ENCODE results near the gene WBP1. TPM values are rescaled to one million over a fixed set of nuclear protein-coding genes. Genes with fewer than 3 reads are reported as not detected.

The WBP1 gene
- total RNA-seq, 1 experiment from 2014 or later = 45.7 TPM

DNA sequence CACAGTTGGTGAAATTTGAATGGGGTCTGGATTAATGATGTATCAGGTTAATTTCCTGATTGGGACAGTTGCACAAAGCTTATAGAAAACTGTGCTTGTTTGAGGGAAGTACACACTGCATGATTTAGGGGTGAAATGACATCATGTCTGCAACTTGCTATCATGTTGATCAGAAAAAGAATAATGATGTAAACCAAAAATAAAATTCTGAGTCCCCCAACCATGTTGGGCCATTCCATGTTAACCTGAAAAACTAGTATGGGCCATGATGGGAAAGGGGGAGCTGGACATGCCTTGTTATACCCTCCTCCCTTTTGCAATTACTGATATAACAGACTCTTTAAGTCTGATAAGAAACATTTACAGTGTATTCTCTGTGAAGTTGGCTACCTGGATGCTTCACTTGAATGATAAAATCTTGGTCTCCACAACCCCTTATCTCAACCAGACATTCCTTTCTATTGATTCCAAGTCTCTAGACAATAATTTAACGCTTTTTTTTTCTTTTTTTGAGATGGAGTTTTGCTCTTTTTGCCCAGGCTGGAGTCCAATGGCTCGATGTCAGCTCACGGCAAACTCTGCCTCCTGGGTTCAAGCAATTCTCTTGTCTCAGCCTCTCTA is 7.6 kb upstream of the WBP1 start:
- intact Hi-C loops (cut with micrococcal nuclease) = no loop called here
- no peak overlapping the region for H3K27ac Mint-ChIP-seq (ENCODE audit: low read depth, unreplicated experiment)
- no peak overlapping the region for H3K4me3 Mint-ChIP-seq (ENCODE audit: unreplicated experiment)

GRCh38 chr2:74454654-74455511 is 3.4 kb upstream of the WBP1 start, which contains the start of gene INO80B:
TSS of gene INO80B (plus strand) at chr2:74455087. CDS start at chr2:74455117, 30 bp downstream.
- intact Hi-C loops (cut with micrococcal nuclease) = loop anchor here (1.0 to 2.0 kb wide), 2 partner anchors 14 to 33 kb away; partner anchors contain the start of gene RTKN
- Mint-ChIP-seq H3K9me3 (ENCODE audit: unreplicated experiment) (no peaks in the 10 kb centered on the region), H3K36me3 (ENCODE audit: insufficient read depth, unreplicated experiment) (peaks cover 40% of the 10 kb centered on the region), H3K4me3 (ENCODE audit: unreplicated experiment) (peak within 1 kb of the TSS; percentile 98), H3K27ac (ENCODE audit: low read depth, unreplicated experiment) (peak within 1 kb of the TSS; percentile 91), H3K27me3 (ENCODE audit: insufficient read depth, unreplicated experiment) (no peaks in the 10 kb centered on the region), H3K4me1 (ENCODE audit: insufficient read depth, unreplicated experiment) (peaks cover 39% of the 10 kb centered on the region)
- CTCF ChIA-PET = interaction anchor here (0.6 to 4.5 kb wide), 8 partner anchors 12 to 185 kb away, joined by 3 to 35 read pairs (median 4); partner anchors contain the start of genes CCDC142 and TTC31
- TF ChIP-seq CTCF (IDR thresholded peaks at IDR 0.05; ENCODE audit: unreplicated experiment) = no peak
- POLR2A ChIA-PET = interaction anchor here (0.6 to 9.2 kb wide), 14 partner anchors 10 to 718 kb away, joined by 3 to 132 read pairs (median 12); partner anchors contain the start of genes AUP1, C2orf81, CCDC142 and HTRA2
- TSS peak; percentile 30 for BruUV-seq (replicated peaks)
- DNase-seq (ENCODE audit: unreplicated experiment) = peak; percentile 97

More for the DNA sequence above, 7.6 kb upstream of the WBP1 start:
- H3K36me3 Mint-ChIP-seq (ENCODE audit: insufficient read depth, unreplicated experiment) = peaks cover 11% of the 10 kb centered on the region
- no peak for DNase-seq (ENCODE audit: unreplicated experiment)
- BruUV-seq (replicated peaks) = no TSS peak
- peaks cover 15% of the 10 kb centered on the region for H3K4me1 Mint-ChIP-seq (ENCODE audit: insufficient read depth, unreplicated experiment)
- no peaks in the 10 kb centered on the region for H3K27me3 Mint-ChIP-seq (ENCODE audit: insufficient read depth, unreplicated experiment)
- no peaks in the 10 kb centered on the region for H3K9me3 Mint-ChIP-seq (ENCODE audit: unreplicated experiment)
- ChIA-PET POLR2A (interaction anchor here (0.7 kb wide), 1 partner anchor 30 kb away, joined by 3 read pairs; the partner anchor contains the start of gene C2orf81), CTCF (interaction anchor here (0.6 kb wide), 3 partner anchors 11 to 1123 kb away, joined by 3 to 4 read pairs (median 3); no protein-coding TSS in a partner anchor)
- no peak for TF ChIP-seq CTCF (IDR thresholded peaks at IDR 0.05; ENCODE audit: unreplicated experiment)

DNA sequence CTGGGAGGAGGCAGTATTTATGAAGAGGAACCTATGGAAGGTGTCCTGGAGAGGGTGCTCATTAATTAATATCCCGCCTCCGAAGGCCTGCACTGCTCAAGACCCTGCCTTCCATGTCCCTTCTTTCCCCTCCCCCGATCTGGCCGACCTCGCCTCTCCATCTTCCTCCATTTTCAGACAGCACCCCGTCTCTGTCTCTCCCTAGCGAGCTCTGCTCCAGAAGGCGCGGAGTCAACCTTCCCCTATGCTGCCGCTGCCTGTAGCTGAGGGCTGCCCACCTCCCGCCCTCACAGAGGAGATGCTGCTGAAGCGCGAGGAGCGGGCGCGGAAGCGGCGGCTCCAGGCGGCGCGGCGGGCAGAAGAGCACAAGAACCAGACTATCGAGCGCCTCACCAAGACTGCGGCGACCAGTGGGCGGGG is 1.1 kb upstream of the WBP1 start:
- intact Hi-C loops (cut with micrococcal nuclease) = no loop called here
- H3K9me3 Mint-ChIP-seq (ENCODE audit: unreplicated experiment) = no peaks in the 10 kb centered on the region
- DNase-seq (ENCODE audit: unreplicated experiment) = no peak
- peak overlapping the region; percentile 91 for H3K27ac Mint-ChIP-seq (ENCODE audit: low read depth, unreplicated experiment)
- peak overlapping the region; percentile 98 for H3K4me3 Mint-ChIP-seq (ENCODE audit: unreplicated experiment)
- H3K4me1 Mint-ChIP-seq (ENCODE audit: insufficient read depth, unreplicated experiment) = peaks cover 46% of the 10 kb centered on the region
- POLR2A ChIA-PET = interaction anchor here (0.7 to 9.2 kb wide), 14 partner anchors 8 to 720 kb away, joined by 3 to 132 read pairs (median 9); partner anchors contain the start of genes AUP1, C2orf81, CCDC142 and HTRA2
- no peak for TF ChIP-seq CTCF (IDR thresholded peaks at IDR 0.05; ENCODE audit: unreplicated experiment)
- no peaks in the 10 kb centered on the region for H3K27me3 Mint-ChIP-seq (ENCODE audit: insufficient read depth, unreplicated experiment)
- CTCF ChIA-PET = interaction anchor here (0.6 to 4.5 kb wide), 6 partner anchors 17 to 207 kb away, joined by 3 to 35 read pairs (median 3); partner anchors contain the start of genes CCDC142 and TTC31
- BruUV-seq (replicated peaks) = no TSS peak
- peaks cover 59% of the 10 kb centered on the region for H3K36me3 Mint-ChIP-seq (ENCODE audit: insufficient read depth, unreplicated experiment)
